Epithelial cell of proximal tubule (primary cell): ENCODE results near the gene HDAC8. TPM values are rescaled to one million over a fixed set of nuclear protein-coding genes. Genes with fewer than 3 reads are reported as not detected.
"Not testable (repeated sequence)": the region's sequence is repeated elsewhere in the genome, so short reads cannot be mapped to it uniquely, and the experiment has no call there.

Source experiments
- DNase-seq: peaks from one replicate; pipeline ENCODE4 v3.0.0-alpha.2; 2011; ENCODE audit warnings: low read depth
- H3K4me3 ChIP-seq: 2 replicates; pipeline ENCODE4 v1.5.1; 2011; ENCODE audit warnings: low read depth, mild to moderate bottlenecking, low read length
- CTCF ChIP-seq: conservative IDR thresholded peaks from 2 replicates; pipeline ENCODE4 v1.5.1; 2012; ENCODE audit warnings: low read depth, mild to moderate bottlenecking, low read length
- total RNA-seq: library from RNA; depleted of rRNA; stranded (reverse); fragments of >200 nt; gene quantifications from 2 replicates; pipeline ENCODE4 v1.2.3, GENCODE V29; 2015

HDAC8 gene
- total RNA-seq, 1 donor from 2014 or later, result 13.2 TPM

- DNase-seq, result no peak
- no peak for TF ChIP-seq CTCF
- H3K4me3 ChIP-seq, result no peak overlapping the region
These were observed 245.9 kb downstream of the HDAC8 start for GRCh38 chrX:72326605-72327300.

GRCh38 chrX:72319651-72320050, 253.0 kb downstream of the HDAC8 start:
- not testable (repeated sequence) for DNase-seq

GRCh38 chrX:72317139-72317538, 255.5 kb downstream of the HDAC8 start:
- DNase-seq, result no peak
- TF ChIP-seq CTCF, result no peak
- no peak overlapping the region for H3K4me3 ChIP-seq

More at GRCh38 chrX:72319651-72320050, 253.0 kb downstream of the HDAC8 start:
- H3K4me3 ChIP-seq, result not testable (repeated sequence)

GRCh38 chrX:72316408-72317110, 256.1 kb downstream of the HDAC8 start:
- no peak overlapping the region for H3K4me3 ChIP-seq
- no peak for DNase-seq
- no peak for TF ChIP-seq CTCF

- no peak for DNase-seq
- TF ChIP-seq CTCF, result no peak
These were observed 257.8 kb downstream of the HDAC8 start for GRCh38 chrX:72314881-72315280.

GRCh38 chrX:72313707-72314641, 258.7 kb downstream of the HDAC8 start:
- no peak overlapping the region for H3K4me3 ChIP-seq
- TF ChIP-seq CTCF, result no peak
- DNase-seq, result no peak

More at GRCh38 chrX:72314881-72315280, 257.8 kb downstream of the HDAC8 start:
- no peak overlapping the region for H3K4me3 ChIP-seq

GRCh38 chrX:72312311-72312940, 260.2 kb downstream of the HDAC8 start:
- H3K4me3 ChIP-seq, result no peak overlapping the region
- TF ChIP-seq CTCF, result no peak
- no peak for DNase-seq
